K562 (cell line): ENCODE data around the gene CCDC68. TPM values are rescaled to one million over a fixed set of nuclear protein-coding genes. Genes with fewer than 3 reads are reported as not detected.

Experiments
- EHMT2 ChIP-seq: fragments of 450-650 bp; IDR thresholded peaks from 2 replicates; pipeline ENCODE4 v1.6.1; 2018; ENCODE audit warnings: antibody characterized with exemption
- HEY1 ChIP-seq: fragments of 250-450 bp; sonication (Bioruptor Pico); IDR thresholded peaks from 2 replicates; pipeline ENCODE4 v1.5.0; 2020; ENCODE audit warnings: mild to moderate bottlenecking, moderate library complexity, borderline replicate concordance
- SMAD3 ChIP-seq: fragments of 450-650 bp; formaldehyde crosslinking; conservative IDR thresholded peaks from 2 replicates; pipeline ENCODE4 v1.4.0; 2020; ENCODE audit warnings: mild to moderate bottlenecking
- TCF7L2 ChIP-seq: fragments of 150-350 bp; IDR thresholded peaks from 2 replicates; pipeline ENCODE4 v1.6.1; 2016; ENCODE audit warnings: low read depth, mild to moderate bottlenecking, low read length, moderate library complexity
- ZNF77 ChIP-seq: fragments of 250-450 bp; sonication (Bioruptor Pico); IDR thresholded peaks from 2 replicates; pipeline ENCODE4 v1.5.0; 2020
- polyA plus RNA-seq, 8 experiments: library from polyadenylated mRNA; depleted of rRNA in 4 of 8; stranded (reverse) in 5 of 8; unstranded in 3 of 8; fragments of >200 nt; fragmentation: Nextera tagmentation in 2 of 8; fragmentation: Illumina TruSeq in 1 of 8; extraction: Ambion mirVana in 2 of 8; extraction: Trizol in 1 of 8; gene quantifications; 2 replicates each; pipeline versions ENCODE4 v1.2.1 to v1.2.3, GENCODE V29; 2011 to 2014; ENCODE audit warnings: inconsistent platforms in 1 of 8, missing spikeins in 1 of 8
- total RNA-seq, 7 experiments: library from RNA; depleted of rRNA in 6 of 7; stranded (reverse); fragments of >200 nt in 6 of 7; fragmentation: Illumina TruSeq in 2 of 7; extraction: Trizol in 2 of 7; gene quantifications; 2 replicates each; pipeline versions ENCODE4 v1.2.1 to v1.2.3, GENCODE V29; 2011 to 2021; ENCODE audit warnings: low replicate concordance in 1 of 7
- TF ChIP-seq, protein P1 (sequence below): fragments of 250-450 bp; sonication (Bioruptor Pico); IDR thresholded peaks from 2 replicates; pipeline ENCODE4 v1.8.0; 2022; ENCODE audit warnings: moderate library complexity, mild to moderate bottlenecking, inconsistent platforms
- TF ChIP-seq, protein P2 (sequence below), 2 experiments: fragments of 450-650 bp; IDR thresholded peaks; 2 replicates each; pipeline ENCODE4 v1.6.1; 2016; ENCODE audit warnings: mild to moderate bottlenecking in 2 of 2, borderline replicate concordance in 1 of 2, low read depth in 1 of 2, moderate library complexity in 1 of 2

Gene CCDC68
- total and polyA plus RNA-seq, 9 of the 15 experiments (the other 6 are each of a cell fraction or from before 2014, with no cell fraction given) = 0.28 to 4.5 (median 1.4) TPM

GRCh38 chr18:54952026-54952425, 7.2 kb downstream of the CCDC68 start (continued):
- TF ChIP-seq, protein P1, sequence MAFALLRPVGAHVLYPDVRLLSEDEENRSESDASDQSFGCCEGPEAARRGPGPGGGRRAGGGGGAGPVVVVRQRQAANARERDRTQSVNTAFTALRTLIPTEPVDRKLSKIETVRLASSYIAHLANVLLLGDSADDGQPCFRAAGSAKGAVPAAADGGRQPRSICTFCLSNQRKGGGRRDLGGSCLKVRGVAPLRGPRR (CRISPR knock-in tag) = no peak
- TF ChIP-seq, protein P2, sequence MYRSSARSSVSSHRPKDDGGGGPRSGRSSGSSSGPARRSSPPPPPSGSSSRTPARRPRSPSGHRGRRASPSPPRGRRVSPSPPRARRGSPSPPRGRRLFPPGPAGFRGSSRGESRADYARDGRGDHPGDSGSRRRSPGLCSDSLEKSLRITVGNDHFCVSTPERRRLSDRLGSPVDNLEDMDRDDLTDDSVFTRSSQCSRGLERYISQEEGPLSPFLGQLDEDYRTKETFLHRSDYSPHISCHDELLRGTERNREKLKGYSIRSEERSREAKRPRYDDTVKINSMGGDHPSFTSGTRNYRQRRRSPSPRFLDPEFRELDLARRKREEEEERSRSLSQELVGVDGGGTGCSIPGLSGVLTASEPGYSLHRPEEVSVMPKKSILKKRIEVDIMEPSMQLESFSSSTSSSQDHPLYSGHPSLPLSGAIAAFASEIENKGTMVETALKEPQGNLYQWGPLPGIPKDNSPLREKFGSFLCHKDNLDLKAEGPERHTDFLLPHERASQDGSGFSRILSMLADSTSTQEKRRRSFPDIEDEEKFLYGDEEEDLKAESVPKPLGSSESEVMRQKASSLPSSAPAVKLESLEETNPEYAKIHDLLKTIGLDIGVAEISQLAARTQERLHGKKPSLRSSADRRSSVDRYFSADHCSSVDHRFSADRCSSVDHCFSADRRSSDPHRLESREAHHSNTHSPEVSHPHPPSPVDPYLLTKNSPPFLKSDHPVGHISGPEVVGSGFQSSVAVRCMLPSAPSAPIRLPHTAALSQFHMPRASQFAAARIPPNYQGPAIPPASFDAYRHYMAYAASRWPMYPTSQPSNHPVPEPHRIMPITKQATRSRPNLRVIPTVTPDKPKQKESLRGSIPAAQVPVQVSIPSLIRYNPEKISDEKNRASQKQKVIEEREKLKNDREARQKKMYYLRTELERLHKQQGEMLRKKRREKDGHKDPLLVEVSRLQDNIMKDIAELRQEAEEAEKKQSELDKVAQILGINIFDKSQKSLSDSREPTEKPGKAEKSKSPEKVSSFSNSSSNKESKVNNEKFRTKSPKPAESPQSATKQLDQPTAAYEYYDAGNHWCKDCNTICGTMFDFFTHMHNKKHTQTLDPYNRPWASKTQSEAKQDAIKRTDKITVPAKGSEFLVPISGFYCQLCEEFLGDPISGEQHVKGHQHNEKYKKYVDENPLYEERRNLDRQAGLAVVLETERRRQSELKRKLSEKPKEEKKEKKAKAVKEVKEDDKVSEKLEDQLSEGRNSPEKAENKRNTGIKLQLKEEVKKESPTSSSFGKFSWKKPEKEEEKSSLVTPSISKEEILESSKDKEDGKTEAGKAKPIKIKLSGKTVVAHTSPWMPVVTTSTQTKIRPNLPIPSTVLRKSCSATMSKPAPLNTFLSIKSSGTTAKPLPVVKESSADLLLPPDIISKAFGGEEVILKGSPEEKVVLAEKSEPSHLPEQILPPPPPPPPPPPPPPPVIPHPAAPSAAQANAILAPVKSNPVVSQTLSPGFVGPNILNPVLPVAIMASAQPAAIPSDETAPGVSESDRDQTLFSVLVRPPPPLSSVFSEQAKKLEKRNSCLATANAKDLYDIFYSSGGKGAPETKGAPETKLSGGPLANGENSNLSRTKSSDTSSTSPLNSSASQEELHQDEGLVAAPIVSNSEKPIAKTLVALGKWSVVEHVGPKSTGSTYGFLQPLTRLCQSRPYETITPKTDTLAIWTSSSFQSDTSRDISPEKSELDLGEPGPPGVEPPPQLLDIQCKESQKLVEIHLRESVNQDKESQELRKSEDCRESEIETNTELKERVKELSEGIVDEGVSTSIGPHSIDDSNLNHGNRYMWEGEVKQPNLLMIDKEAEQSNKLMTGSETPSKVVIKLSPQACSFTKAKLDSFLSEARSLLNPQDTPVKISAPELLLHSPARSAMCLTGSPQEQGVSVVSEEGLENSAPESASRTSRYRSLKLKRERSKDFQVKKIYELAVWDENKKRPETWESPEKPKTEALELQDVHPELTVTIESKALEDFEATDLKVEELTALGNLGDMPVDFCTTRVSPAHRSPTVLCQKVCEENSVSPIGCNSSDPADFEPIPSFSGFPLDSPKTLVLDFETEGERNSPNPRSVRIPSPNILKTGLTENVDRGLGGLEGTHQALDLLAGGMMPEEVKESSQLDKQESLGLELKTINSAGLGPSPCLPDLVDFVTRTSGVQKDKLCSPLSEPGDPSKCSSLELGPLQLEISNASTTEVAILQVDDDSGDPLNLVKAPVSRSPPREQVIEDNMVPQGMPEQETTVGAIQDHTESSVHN (IDR thresholded peaks at IDR 0.05; ENCODE audit: borderline replicate concordance in 1 of 2, low read depth in 1 of 2) = no peak
- TF ChIP-seq ZNF77 (no peak), EHMT2 (no peak), TCF7L2 (no peak), SMAD3 (CRISPR knock-in tag) (no peak), HEY1 (CRISPR knock-in tag) (no peak)
